H9 (cell line): ENCODE results near the gene PTGER2. TPM values are rescaled to one million over a fixed set of nuclear protein-coding genes. Genes with fewer than 3 reads are reported as not detected.
A peak's percentile ranks its signal among the peaks of the same experiment; 100 is the strongest.

Source experiments
- DNase-seq: peaks from one replicate; pipeline ENCODE4 v3.0.0-alpha.2; 2017
- H2AFZ ChIP-seq: one replicate; pipeline ENCODE4 v1.6.1; 2013; ENCODE audit warnings: mild to moderate bottlenecking, low read length, control low read depth, moderate library complexity
- H2AK5ac ChIP-seq: 2 replicates; pipeline ENCODE4 v1.6.1; 2013; ENCODE audit warnings: low read length, control low read depth, mixed read lengths; ENCODE audit not compliant: insufficient read length
- H2BK120ac ChIP-seq: one replicate; pipeline ENCODE4 v1.6.1; 2013; ENCODE audit warnings: low read depth, mild to moderate bottlenecking, low read length, control low read depth, inconsistent platforms; ENCODE audit not compliant: poor library complexity, severe bottlenecking
- H2BK12ac ChIP-seq: 2 replicates; pipeline ENCODE4 v1.6.1; 2013; ENCODE audit warnings: low read length, control low read depth, mixed read lengths, low read depth; ENCODE audit not compliant: insufficient read length
- H2BK15ac ChIP-seq: 2 replicates; pipeline ENCODE4 v1.6.1; 2013; ENCODE audit warnings: low read depth, low read length, control low read depth
- H2BK20ac ChIP-seq: one replicate; pipeline ENCODE4 v1.6.1; 2013; ENCODE audit warnings: low read depth, mild to moderate bottlenecking, low read length, control low read depth, inconsistent platforms; ENCODE audit not compliant: poor library complexity, severe bottlenecking
- H2BK5ac ChIP-seq: 2 replicates; pipeline ENCODE4 v1.6.1; 2013; ENCODE audit warnings: low read length, control low read depth, mixed read lengths; ENCODE audit not compliant: insufficient read length
- H3K14ac ChIP-seq: 2 replicates; pipeline ENCODE4 v1.6.1; 2013; ENCODE audit warnings: low read length, control low read depth; ENCODE audit not compliant: insufficient read depth
- H3K18ac ChIP-seq: 2 replicates; pipeline ENCODE4 v1.6.1; 2013; ENCODE audit warnings: low read depth, mild to moderate bottlenecking, mixed read lengths, low read length, control low read depth; ENCODE audit not compliant: insufficient read length
- H3K23ac ChIP-seq: 2 replicates; pipeline ENCODE4 v1.6.1; 2013; ENCODE audit warnings: low read length, control low read depth, mixed read lengths, low read depth; ENCODE audit not compliant: insufficient read length
- H3K23me2 ChIP-seq: 2 replicates; pipeline ENCODE4 v1.6.1; 2013; ENCODE audit warnings: low read depth, mild to moderate bottlenecking, mixed read lengths, low read length, control low read depth; ENCODE audit not compliant: insufficient read length, poor library complexity, severe bottlenecking
- H3K27ac ChIP-seq: 2 replicates; pipeline ENCODE4 v1.5.1; 2013; ENCODE audit warnings: low read length, control low read depth, mixed read lengths, low read depth; ENCODE audit not compliant: insufficient read length
- H3K27me3 ChIP-seq: 2 replicates; pipeline ENCODE4 v1.6.1; 2013; ENCODE audit warnings: low read length, control low read depth, inconsistent platforms; ENCODE audit not compliant: insufficient read depth
- H3K4ac ChIP-seq: 2 replicates; pipeline ENCODE4 v1.6.1; 2013; ENCODE audit warnings: low read depth, mild to moderate bottlenecking, control low read depth, inconsistent platforms, low read length, moderate library complexity
- H3K4me1 ChIP-seq: 2 replicates; pipeline ENCODE4 v1.6.1; 2013; ENCODE audit warnings: low read length, control low read depth, inconsistent platforms; ENCODE audit not compliant: insufficient read depth
- H3K4me2 ChIP-seq: 2 replicates; pipeline ENCODE4 v1.6.1; 2013; ENCODE audit warnings: low read length, control low read depth, mixed read lengths; ENCODE audit not compliant: insufficient read length, insufficient read depth
- H3K56ac ChIP-seq: 2 replicates; pipeline ENCODE4 v1.6.1; 2013; ENCODE audit warnings: low read depth, mild to moderate bottlenecking, mixed read lengths, low read length, control low read depth; ENCODE audit not compliant: insufficient read length
- H3K79me1 ChIP-seq: 2 replicates; pipeline ENCODE4 v1.6.1; 2013; ENCODE audit warnings: low read depth, mild to moderate bottlenecking, moderate library complexity, low read length, control low read depth, inconsistent platforms; ENCODE audit not compliant: insufficient read depth, poor library complexity, severe bottlenecking
- H3K79me2 ChIP-seq: 2 replicates; pipeline ENCODE4 v1.6.1; 2013; ENCODE audit warnings: low read length, control low read depth, inconsistent platforms; ENCODE audit not compliant: insufficient read depth
- H3K9ac ChIP-seq: 2 replicates; pipeline ENCODE4 v1.6.1; 2013; ENCODE audit warnings: low read length, control low read depth, mixed read lengths; ENCODE audit not compliant: insufficient read length; ENCODE audit errors: extremely low read depth
- H3K9me3 ChIP-seq: one replicate; pipeline ENCODE4 v1.6.1; 2013; ENCODE audit warnings: low read depth, low read length, inconsistent platforms; ENCODE audit not compliant: control insufficient read depth
- H3T11ph ChIP-seq: one replicate; pipeline ENCODE4 v1.6.1; 2013; ENCODE audit warnings: mild to moderate bottlenecking, low read length, control low read depth, inconsistent platforms
- H4K20me1 ChIP-seq: one replicate; pipeline ENCODE4 v1.6.1; 2013; ENCODE audit not compliant: control insufficient read depth, insufficient read length, insufficient read depth
- H4K5ac ChIP-seq: 2 replicates; pipeline ENCODE4 v1.6.1; 2013; ENCODE audit warnings: low read depth, mild to moderate bottlenecking, mixed read lengths, low read length, control low read depth; ENCODE audit not compliant: insufficient read length
- H4K8ac ChIP-seq: replicated peaks from 2 replicates; pipeline ENCODE4 v1.6.1; 2013; ENCODE audit warnings: low read length, control low read depth, mixed read lengths, low read depth; ENCODE audit not compliant: insufficient read length
- H4K91ac ChIP-seq: 2 replicates; pipeline ENCODE4 v1.6.1; 2013; ENCODE audit warnings: low read depth, mild to moderate bottlenecking, moderate library complexity, mixed read lengths, low read length, control low read depth; ENCODE audit not compliant: insufficient read length
- H3K27ac Mint-ChIP-seq, 3 experiments: 2 replicates in 2 of 3; 3 replicates in 1 of 3; pipeline ENCODE4 v1.8.0; 2020 to 2021; ENCODE audit warnings: mixed read lengths in 3 of 3, mild to moderate bottlenecking in 1 of 3, moderate library complexity in 1 of 3
- H3K27me3 Mint-ChIP-seq: 2 replicates; pipeline ENCODE4 v1.8.0; 2021; ENCODE audit warnings: low read depth, mild to moderate bottlenecking, moderate library complexity, mixed read lengths
- H3K36me3 Mint-ChIP-seq, 3 experiments: 2 replicates in 2 of 3; 3 replicates in 1 of 3; pipeline ENCODE4 v1.8.0; 2020 to 2021; ENCODE audit warnings: low read depth in 3 of 3, mixed read lengths in 3 of 3; ENCODE audit not compliant: insufficient read depth in 1 of 3
- H3K4me1 Mint-ChIP-seq, 2 experiments: 2 replicates each; pipeline ENCODE4 v1.8.0; 2020; ENCODE audit warnings: mixed read lengths in 2 of 2
- H3K4me3 Mint-ChIP-seq, 2 experiments: 2 replicates in 1 of 2; 3 replicates in 1 of 2; pipeline ENCODE4 v1.8.0; 2020 to 2021; ENCODE audit warnings: mild to moderate bottlenecking in 2 of 2, mixed read lengths in 2 of 2, moderate library complexity in 1 of 2
- H3K9me3 Mint-ChIP-seq, 2 experiments: 2 replicates in 1 of 2; 3 replicates in 1 of 2; pipeline ENCODE4 v1.8.0; 2020; ENCODE audit warnings: mild to moderate bottlenecking in 2 of 2, mixed read lengths in 2 of 2, moderate library complexity in 1 of 2
- CTCF ChIP-seq: fragments of 200-600 bp; sonication (generic); conservative IDR thresholded peaks from 3 replicates; pipeline ENCODE4 v1.8.0; 2021; ENCODE audit warnings: antibody characterized with exemption, mild to moderate bottlenecking
- WGBS: extraction: QIAGEN DNeasy Blood & Tissue Kit; methylation state at CpG from one replicate; pipeline ENCODE4 v1.1.7; 2013; ENCODE audit warnings: missing lambda C conversion rate, low lambda C conversion rate, mixed read lengths; ENCODE audit not compliant: insufficient read length; ENCODE audit errors: extremely low coverage; 5-methylcytosine and 5-hydroxymethylcytosine counted together
- total RNA-seq: library from RNA; stranded (reverse); gene quantifications from 2 replicates; pipeline ENCODE4 v1.2.1, GENCODE V29; 2021

The PTGER2 gene
- total RNA-seq, 1 experiment from 2014 or later, result 1.0 TPM

GRCh38 chr14:52333823-52334657 lies 19.9 kb downstream of the PTGER2 start:
- Histone ChIP-seq H4K91ac (no peak overlapping the region), H2BK20ac (no peak overlapping the region), H2BK15ac (no peak overlapping the region), H3K27ac (no peak overlapping the region), H3K9me3 (no peaks in the 10 kb centered on the region), H3K4me2 (no peak overlapping the region), H3T11ph (no peak overlapping the region), H3K79me1 (no peaks in the 10 kb centered on the region), H3K4me1 (peaks cover 3% of the 10 kb centered on the region; the same call in 1 of the 2 replicates), H3K23me2 (no peaks in the 10 kb centered on the region), H4K5ac (no peak overlapping the region), H2BK5ac (no peak overlapping the region), H3K56ac (no peak overlapping the region), H4K8ac (no peak overlapping the region), H2AK5ac (no peak overlapping the region), H2BK12ac (no peak overlapping the region), H4K20me1 (no peaks in the 10 kb centered on the region), H3K4ac (no peak overlapping the region), H3K79me2 (no peaks in the 10 kb centered on the region), H3K27me3 (no peaks in the 10 kb centered on the region), H2AFZ (no peak overlapping the region), H3K14ac (no peak overlapping the region), H3K9ac (no peak overlapping the region), H3K23ac (no peak overlapping the region), H2BK120ac (no peak overlapping the region), H3K18ac (no peak overlapping the region)
- no peak for DNase-seq
- H3K27ac Mint-ChIP-seq, result 0 out of 7 replicates have a peak overlapping the region, but pooled peaks of 1 of the 3 experiments have one; percentile 38
- WGBS, result no CpG with 5 or more reads among the region's 8 CpGs
- H3K36me3 Mint-ChIP-seq, result no peaks in the 10 kb centered on the region
- H3K9me3 Mint-ChIP-seq, result no peaks in the 10 kb centered on the region; a peak in 3 of 5 replicates
- no peaks in the 10 kb centered on the region for H3K27me3 Mint-ChIP-seq
- no peak for TF ChIP-seq CTCF
- peaks cover 6% of the 10 kb centered on the region in 2 experiments; a peak in 3 of 4 replicates for H3K4me1 Mint-ChIP-seq
- no peak overlapping the region for H3K4me3 Mint-ChIP-seq
